Stomach (tissue), 4 donors: ENCODE results near the gene ESPN.

Source experiments
- EP300 ChIP-seq: sonication (generic); formaldehyde crosslinking; IDR thresholded peaks from one replicate; pipeline ENCODE4 v1.6.1; 2017; ENCODE audit warnings: antibody characterized with exemption
- POLR2A ChIP-seq, 4 donors: fragments of 450-650 bp; IDR thresholded peaks; one replicate each; pipeline ENCODE4 v1.6.1; 2016; ENCODE audit warnings: antibody characterized with exemption in 4 of 4, control low read depth in 2 of 4, mild to moderate bottlenecking in 1 of 4, moderate library complexity in 1 of 4
- POLR2AphosphoS5 ChIP-seq, 3 donors: sonication (generic); formaldehyde crosslinking; IDR thresholded peaks; one replicate each; pipeline ENCODE4 v1.6.1; 2016; ENCODE audit warnings: antibody characterized with exemption in 3 of 3
- TF ChIP-seq, protein P1 (sequence below), 7 experiments: fragments of 450-650 bp in 4 of 7; fragments of 200-600 bp in 3 of 7; sonication (generic) in 3 of 7; IDR thresholded peaks; one replicate each; pipeline ENCODE4 v1.5.1; 2016 to 2019; ENCODE audit warnings: antibody characterized with exemption in 7 of 7, control low read depth in 2 of 7, mild to moderate bottlenecking in 1 of 7

DNA sequence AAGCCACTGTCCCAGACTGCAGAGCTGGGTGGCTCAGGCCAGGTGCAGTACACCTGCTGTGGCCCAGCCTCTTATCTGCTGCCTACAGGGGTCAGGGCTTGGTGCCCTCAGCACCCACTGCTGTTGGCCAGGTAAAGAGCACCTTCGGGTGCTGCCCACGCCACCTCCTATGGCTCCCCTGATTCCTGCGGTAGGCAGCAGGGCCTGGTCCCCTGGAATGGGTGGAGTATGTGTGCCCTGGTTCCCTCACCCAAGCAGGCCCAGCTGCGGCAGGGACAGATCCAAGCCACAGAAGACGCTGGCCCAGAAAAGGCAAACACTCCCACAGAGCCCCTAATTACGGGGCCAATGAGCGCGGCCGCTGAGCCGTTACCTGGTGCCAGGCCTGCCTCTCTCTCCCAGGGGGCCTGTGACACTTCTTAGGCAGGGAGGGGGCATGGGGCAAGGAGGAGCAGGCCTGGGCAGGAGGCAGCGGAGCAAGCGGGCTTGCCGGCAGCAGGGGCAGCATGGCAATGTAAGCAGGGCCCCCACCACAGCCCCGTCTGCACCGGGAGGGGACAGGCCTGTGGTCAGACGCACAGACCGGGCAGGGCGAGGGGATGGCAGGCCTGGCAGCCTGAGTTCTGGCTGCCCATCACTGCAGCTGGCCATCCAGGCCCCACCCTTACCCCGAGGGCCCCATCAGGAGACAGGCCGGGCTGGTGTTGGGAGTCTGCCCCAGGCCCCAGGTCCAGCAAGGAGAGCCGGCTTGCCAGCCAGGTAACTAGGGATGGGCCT, 19.0 kb downstream of the ESPN start:
- TF ChIP-seq, protein P1, sequence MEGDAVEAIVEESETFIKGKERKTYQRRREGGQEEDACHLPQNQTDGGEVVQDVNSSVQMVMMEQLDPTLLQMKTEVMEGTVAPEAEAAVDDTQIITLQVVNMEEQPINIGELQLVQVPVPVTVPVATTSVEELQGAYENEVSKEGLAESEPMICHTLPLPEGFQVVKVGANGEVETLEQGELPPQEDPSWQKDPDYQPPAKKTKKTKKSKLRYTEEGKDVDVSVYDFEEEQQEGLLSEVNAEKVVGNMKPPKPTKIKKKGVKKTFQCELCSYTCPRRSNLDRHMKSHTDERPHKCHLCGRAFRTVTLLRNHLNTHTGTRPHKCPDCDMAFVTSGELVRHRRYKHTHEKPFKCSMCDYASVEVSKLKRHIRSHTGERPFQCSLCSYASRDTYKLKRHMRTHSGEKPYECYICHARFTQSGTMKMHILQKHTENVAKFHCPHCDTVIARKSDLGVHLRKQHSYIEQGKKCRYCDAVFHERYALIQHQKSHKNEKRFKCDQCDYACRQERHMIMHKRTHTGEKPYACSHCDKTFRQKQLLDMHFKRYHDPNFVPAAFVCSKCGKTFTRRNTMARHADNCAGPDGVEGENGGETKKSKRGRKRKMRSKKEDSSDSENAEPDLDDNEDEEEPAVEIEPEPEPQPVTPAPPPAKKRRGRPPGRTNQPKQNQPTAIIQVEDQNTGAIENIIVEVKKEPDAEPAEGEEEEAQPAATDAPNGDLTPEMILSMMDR (IDR thresholded peaks at IDR 0.05), result no peak
- no peak for TF ChIP-seq POLR2A (IDR thresholded peaks at IDR 0.05)
- TF ChIP-seq POLR2AphosphoS5 (IDR thresholded peaks at IDR 0.05), result no peak
- TF ChIP-seq EP300, result no peak
